ENCODE data around the gene ITGA3. TPM values are rescaled to one million over a fixed set of nuclear protein-coding genes. Genes with fewer than 3 reads are reported as not detected.

ITGA3 gene
- total RNA-seq, 1 donor from 2014 or later = 341 TPM

Other genes with a start within 250 kb of the ITGA3 start
- not detected in 2 replicates for gene TAC4, start 208.0 kb upstream of the ITGA3 start, total RNA-seq
- not detected in 2 replicates for gene DLX4, start 86.9 kb upstream of the ITGA3 start, total RNA-seq
- not detected in 2 replicates for gene DLX3, start 60.9 kb upstream of the ITGA3 start, total RNA-seq
- 23.5 and 26.9 TPM in 2 replicates for gene PDK2, start 39.2 kb downstream of the ITGA3 start, total RNA-seq
- gene SAMD14, start 74.0 kb downstream of the ITGA3 start, total RNA-seq = 9.6 and 24.9 TPM in 2 replicates
- gene PPP1R9B, start 94.6 kb downstream of the ITGA3 start, total RNA-seq = 35.6 and 56.6 TPM in 2 replicates
- not detected in 2 replicates for gene SGCA, start 109.9 kb downstream of the ITGA3 start, total RNA-seq
- gene COL1A1, start 145.5 kb downstream of the ITGA3 start, total RNA-seq = 118 and 702 TPM in 2 replicates
- 0.12 and 0.73 TPM in 2 replicates for gene TMEM92, start 218.4 kb downstream of the ITGA3 start, total RNA-seq